Caki2 (cell line): ENCODE data around the gene PTPRN2. TPM values are rescaled to one million over a fixed set of nuclear protein-coding genes. Genes with fewer than 3 reads are reported as not detected.

Experiments
- DNase-seq: peaks from one replicate; pipeline ENCODE4 v3.0.0-alpha.2; 2015; ENCODE audit warnings: low read depth
- in situ Hi-C: cut with HindIII; loops from 2 replicates; pipeline ENCODE4 v1.10.0; 2016; ENCODE audit warnings: low sequenced_read_pairs, low pct_unique_long_range_greater_than_20kb, mixed read lengths
- total RNA-seq: library from RNA; depleted of rRNA; stranded (reverse); fragments of >200 nt; shearing (Covaris generic); gene quantifications from 2 replicates; pipeline ENCODE4 v1.2.3, GENCODE V29; 2014; ENCODE audit warnings: low replicate concordance

The PTPRN2 gene
- total RNA-seq, 1 experiment from 2014 or later, result 0.88 TPM

DNA sequence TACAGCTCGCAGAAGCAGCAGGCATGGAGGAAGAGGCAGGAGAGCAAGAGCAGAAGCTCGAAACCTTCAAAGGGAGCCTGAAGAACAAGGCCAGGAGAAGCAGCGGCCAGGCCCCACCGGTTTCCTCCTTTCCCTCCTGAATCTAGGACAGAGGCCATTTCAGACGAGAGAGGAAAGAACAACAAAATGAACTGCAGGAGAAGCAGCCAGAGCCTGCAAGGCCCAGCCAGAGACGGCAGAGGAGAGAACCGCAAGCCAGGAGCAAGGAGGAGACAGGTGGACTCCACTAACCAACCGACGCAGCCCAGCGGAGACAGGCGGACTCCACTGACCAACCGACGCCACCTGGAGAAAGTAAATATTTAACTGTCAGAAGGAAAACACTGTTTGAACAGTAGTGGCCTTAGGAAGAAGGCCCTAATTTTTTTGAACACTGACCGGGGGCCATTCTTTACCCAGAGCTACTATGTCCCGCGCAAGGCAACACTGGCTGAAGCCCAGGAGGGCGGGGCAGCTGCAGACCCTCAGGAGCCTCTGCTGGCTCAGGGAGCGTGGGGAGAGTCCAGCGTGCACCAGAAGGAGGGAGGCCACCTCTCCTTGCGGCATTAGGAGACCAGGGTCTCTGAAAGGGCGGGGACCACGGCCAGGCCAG, 559.2 kb downstream of the PTPRN2 start:
- in situ Hi-C loops, result no loop called here
- DNase-seq, result no peak

DNA sequence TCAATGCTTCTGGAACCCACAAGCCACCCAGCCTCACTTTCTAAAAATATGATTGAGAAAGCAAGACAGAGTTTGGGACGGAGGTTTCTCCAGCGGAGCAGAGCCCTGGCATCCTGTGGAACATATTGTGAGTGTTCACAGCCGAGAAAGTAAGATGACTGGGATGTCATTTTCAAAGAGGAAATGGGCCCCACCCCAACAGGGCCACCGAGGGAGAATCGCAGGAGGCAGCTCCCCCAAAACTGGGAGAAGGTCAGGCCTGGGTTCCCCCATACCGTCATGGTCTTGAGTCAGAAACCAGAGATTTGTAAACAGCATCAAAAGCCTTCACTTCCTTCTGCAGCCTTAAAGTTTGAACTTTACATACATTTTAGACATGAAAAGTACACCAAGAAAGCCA, 560.0 kb downstream of the PTPRN2 start:
- in situ Hi-C loops, result no loop called here

DNA sequence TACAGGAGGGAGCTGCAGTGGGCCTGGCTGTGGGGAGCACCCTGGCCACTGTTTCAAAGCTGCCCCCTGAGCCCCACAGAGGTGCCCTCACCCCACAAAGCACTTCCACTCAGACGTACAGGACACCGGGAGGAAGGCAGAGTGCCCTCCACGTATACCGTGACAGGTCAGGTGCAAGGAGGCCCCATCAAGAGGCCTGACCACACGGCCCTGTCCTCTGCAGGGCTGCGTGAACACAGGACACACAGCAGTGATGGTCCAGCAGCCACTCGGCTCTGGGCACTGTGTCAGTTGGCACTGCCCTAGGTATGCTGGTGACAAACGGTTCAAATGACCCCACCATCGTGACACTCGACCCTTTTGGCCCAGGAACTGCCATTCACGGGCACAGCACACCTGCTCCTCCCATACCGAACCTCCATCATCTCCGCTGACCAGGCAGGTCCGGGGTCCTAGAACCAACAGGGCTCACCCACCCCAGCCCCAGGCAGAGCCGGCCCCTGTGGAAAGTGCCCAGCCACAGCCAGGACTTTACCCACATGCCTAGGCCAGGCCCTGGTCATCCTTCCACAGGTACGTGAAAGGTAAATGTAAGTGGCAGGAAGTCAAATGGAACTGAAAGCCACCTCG, 560.9 kb downstream of the PTPRN2 start:
- in situ Hi-C loops, result no loop called here
- no peak for DNase-seq

More for the DNA sequence above, 560.0 kb downstream of the PTPRN2 start:
- no peak for DNase-seq

DNA sequence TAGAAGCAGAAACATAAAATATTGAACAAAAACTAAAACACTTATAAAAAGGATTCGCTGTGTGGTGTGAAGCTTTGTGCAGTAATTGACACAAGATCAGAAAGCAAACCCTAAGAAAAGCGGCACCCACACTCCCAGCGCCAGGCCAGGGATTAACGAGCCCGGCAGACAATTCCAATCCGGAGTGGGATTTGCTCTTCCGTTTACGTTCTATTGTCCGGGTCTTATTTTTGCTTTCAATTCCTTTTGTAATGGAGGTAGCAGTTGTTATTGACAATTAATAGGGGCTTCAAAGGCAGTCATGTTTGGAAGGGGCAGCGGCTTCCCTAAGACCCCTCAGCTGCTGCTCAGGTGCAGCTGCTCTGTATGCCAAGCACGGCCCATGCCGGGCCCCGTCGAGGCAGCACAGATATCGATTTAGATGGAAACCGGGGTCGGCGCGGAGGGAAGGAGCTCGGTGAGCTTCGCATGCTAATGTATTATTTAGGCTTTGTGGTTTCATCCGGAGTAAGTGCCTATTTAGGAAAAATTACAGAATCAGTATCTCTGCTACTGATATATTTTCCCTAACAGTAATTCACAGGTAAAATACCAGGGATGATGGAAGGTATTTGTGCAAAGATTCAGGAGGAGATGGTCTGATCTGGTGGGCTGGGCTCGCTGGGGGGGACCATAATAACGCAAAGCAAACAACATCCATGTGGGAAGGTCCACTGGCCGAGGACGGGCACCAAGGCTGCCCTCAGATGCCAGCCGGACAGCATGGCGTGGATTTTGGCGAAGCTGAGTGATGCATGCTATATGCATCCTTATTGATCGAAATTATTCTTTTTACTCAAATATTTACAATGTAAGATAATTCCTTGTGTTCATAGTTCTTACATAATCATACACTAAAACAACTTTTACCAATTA, 561.7 kb downstream of the PTPRN2 start:
- DNase-seq, result no peak
- in situ Hi-C loops, result no loop called here

DNA sequence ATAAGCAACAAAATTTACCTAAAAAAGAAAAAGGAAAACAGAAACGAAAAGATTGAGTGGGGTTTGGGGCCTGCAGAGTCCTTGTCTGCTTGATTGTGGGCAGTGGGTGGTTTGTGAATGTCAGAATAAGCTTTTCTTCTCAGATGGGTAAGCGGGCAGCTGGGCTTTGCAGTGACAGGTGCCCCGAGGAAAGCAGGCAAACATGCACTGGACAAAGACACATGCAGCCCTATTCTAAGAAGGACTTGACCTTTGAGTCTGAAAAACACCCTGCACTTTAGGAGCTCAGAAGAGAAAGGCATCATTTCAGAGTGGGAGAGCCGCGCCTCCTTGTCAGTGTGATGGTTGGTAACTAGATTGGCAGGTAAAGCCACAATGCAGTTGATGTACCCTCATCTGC, 562.7 kb downstream of the PTPRN2 start:
- in situ Hi-C loops, result no loop called here
- DNase-seq, result no peak

DNA sequence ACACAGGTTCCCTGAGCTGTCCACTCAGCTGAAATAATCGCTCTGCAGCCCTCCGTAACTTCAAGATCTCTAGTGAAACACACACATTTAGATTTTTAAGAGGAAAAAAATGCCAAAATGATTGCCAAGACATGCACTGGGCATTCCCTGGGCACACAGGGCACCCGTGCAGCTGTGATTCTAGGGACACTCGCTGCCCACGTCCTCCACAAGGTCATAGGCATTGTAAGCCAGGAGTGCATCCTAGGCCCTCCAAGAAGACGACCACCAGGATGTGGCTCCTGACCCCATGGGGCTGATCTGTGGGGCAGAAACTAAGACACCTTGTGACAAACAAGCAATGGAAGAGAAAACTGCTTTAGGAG, 563.3 kb downstream of the PTPRN2 start:
- no peak for DNase-seq
- in situ Hi-C loops, result no loop called here

DNA sequence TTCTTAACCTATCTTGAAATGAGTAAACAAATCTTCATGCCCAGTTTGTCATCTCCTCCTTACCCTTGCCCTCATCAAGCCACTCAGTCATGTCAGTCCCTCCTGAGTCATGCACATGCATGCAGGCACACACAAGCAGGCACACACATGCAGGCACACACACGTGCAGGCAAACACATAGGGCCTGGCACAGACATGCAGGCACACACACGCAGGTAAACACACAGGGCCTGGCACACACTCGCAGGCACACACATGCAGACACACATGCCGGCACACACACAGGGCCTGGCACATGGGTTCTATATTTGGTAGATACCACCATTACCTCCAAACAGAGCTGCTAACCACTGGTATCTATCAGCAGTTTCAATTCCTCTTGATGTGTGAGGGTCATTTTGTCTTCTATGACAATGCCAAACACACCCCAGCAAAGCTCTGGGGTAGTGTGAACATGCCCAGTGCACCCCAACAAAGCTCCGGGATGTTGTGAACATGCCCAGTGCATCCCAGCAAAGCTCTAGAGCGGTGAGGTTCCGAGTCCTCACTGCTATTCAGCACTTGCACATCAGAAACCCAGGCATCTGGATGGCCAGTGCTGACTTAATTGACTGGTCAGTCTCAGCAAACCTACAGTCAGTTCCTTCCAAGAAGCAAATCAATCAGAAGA, 563.8 kb downstream of the PTPRN2 start:
- DNase-seq, result no peak
- in situ Hi-C loops, result no loop called here

DNA sequence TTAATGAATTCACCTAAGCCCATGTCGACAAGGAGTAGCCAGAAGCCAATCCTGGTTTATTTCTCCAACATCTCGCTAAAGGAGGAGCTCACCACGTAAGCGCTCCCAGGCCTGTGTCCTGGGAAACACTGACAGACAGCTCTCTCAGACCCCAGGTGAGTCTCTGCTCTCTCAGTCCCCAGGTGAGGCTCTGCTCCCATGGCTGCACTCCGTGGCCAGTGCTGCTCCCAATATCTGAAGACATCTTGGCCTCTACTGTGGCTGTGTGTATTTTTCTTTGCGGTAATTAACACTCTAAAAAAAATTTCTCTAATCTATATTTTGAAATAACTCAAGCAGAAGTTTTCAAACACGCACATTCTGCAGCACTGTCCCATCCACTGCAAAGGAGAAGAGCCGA, 564.5 kb downstream of the PTPRN2 start:
- in situ Hi-C loops, result no loop called here

DNA sequence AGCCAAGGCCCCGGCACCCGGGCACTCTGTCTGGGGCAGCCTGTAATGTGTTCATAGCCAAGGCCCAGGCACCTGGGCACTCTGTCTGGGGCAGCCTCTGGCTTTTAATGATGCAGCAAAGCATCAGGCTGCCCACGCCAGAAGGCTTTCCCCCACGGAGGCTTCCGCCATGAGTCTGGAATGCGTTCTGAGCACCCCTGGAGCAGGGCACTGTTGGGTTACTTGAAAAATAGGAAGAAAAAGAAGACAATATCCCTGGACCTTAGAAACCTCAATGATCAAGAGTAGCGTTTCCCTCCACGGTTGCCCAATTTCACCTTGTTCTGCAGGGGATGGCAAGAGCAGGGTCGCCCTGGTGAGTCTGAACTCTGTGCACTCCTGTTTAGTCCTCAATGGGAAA, 565.0 kb downstream of the PTPRN2 start:
- in situ Hi-C loops, result no loop called here
- no peak for DNase-seq

More for the DNA sequence above, 564.5 kb downstream of the PTPRN2 start:
- no peak for DNase-seq

DNA sequence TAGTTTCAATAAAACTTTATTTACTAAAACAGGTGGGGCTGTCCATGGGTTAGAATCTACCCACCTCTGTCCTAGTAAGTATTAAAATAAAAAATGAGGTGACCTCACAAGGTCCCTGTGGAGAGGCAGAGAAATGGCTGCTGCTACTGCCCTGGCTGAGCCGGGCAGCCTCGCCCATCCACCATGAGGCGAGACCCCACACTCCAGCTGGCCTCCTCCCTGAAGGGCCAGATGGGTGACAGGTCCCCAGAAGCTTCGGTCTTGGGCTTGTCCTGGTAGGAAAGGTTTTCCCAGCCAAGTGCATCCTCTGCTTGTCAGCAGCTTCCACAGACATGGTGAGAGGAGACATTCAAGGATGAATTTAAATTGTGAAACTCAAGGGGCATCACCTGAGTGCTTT, 565.8 kb downstream of the PTPRN2 start:
- no peak for DNase-seq
- in situ Hi-C loops, result no loop called here

DNA sequence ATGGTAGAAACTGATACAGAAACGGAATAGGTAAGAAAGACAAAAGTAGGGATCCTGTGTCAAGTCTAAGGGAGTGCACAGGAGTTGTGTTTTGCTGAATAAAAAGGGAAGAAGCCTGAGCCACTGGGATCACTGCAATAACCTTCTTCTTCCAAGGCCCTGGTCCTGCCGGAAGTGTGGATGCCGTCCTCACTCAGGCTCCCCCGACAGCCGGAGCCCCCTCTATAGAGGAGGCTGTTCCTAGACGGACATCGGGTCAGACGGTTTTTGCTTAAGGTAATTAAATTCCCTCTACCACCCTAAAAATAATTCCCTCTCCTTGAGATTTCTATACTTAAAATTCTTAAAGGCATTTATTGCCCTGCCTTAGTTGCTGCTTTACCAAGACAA, 566.9 kb downstream of the PTPRN2 start:
- no peak for DNase-seq
- in situ Hi-C loops, result no loop called here

DNA sequence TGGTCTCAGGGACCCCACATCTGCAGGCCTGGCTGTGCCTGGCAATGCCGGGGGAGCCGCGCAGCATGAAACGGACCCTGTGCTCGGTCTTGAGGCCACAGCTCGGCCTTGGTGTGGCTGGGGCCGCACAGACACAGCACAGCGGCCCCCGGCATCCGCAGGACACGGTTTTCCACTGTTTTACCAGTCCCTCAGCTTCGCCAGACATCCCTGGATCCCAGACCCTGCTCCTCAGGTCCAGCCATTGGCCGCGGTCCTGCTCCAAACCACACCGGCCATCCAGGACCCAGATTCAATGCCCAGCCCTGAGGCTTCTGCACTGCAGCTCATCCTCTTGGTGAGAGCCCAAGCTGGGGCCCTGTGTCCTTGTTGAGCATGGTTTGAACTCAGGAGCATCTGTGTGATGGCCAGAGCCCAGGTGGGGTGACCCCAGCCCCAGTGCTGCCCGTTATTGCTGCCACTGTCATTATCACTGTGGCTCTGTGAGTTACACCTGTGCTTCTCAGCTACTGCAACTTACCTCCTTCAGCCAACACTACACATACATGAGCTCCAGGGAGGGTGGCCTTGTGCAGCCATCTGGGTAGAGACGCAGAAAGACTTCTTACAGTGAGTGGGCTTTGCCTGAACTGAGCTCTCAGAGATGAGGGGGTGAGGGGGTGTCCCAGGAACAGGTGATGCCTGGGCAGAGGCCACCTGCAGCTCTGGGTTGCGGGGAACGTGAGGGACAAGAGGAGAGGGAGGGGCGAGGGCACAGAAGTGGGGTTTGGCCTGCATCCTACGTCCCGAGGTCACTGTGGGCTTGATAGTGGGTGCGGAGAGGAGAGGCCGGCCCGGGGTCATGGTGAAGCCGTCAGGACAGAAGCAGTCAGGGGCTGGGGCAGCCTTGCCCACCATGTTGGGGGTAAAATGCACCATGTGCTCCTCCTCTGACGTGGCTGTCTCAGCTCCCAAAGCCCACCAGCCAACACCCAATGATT, 567.6 kb downstream of the PTPRN2 start:
- no peak for DNase-seq
- in situ Hi-C loops, result no loop called here

DNA sequence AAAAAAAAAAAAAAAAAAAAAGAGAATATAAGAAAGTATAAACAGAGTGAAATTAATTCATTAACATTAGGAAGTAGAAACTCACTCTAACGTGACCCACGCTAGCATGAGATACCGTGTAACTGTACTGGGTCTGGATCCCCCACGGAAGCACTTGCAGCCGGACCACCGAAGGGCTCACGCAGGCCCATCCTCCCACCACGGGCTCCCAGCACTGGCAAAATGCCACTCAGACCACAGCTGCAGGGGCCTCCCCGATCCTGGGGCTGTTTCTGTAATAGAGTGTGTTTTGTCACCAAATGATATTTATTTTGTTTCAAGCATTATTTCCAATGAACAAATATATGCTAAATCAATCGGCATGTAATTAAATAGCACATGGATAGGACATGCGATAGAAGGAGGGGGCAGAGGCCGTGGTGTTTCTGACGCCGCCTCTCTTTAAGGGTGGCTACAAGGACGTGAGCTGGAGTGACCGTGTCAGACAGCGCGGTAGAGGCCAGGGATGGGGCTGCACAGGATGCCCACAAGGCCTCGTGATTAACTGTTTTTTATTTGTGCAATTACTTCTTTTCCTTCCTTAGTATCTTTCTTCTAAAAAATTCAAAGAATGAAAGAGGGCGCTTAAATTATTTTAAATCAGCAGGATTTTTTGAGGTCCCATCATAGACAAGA, 568.5 kb downstream of the PTPRN2 start:
- in situ Hi-C loops, result no loop called here

DNA sequence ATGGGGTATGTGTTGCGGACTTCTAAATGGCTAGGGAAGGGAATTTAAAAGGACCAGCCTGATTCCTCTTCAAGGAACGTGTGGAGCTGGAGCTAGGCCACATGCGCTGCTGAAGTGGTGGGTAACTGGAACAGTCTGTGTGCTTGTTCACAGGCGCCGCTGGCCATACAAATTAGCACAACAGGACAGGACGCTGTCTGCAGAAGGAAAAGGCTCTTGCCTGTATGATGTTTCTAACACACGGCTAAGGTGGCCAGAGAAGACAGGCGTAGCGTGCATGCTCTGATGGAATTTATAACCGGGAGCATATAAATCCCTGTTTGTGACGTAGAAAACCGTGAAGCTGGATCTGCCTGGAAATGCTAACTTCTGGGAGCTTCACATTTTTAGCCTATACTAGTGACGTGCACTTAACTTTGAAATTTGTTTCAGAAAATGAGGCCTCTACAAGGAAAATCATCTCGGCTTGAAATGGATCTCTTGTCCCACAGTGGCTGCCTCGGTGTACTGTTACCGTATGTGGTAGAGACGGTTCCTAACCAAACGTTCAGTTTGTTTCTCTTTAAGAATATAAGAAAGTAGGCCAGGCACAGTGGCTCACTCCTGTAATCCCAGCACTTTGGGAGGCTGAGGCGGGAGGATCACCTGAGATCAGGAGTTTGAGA, 569.4 kb downstream of the PTPRN2 start:
- no peak for DNase-seq
- in situ Hi-C loops, result no loop called here

More for the DNA sequence above, 568.5 kb downstream of the PTPRN2 start:
- no peak for DNase-seq

DNA sequence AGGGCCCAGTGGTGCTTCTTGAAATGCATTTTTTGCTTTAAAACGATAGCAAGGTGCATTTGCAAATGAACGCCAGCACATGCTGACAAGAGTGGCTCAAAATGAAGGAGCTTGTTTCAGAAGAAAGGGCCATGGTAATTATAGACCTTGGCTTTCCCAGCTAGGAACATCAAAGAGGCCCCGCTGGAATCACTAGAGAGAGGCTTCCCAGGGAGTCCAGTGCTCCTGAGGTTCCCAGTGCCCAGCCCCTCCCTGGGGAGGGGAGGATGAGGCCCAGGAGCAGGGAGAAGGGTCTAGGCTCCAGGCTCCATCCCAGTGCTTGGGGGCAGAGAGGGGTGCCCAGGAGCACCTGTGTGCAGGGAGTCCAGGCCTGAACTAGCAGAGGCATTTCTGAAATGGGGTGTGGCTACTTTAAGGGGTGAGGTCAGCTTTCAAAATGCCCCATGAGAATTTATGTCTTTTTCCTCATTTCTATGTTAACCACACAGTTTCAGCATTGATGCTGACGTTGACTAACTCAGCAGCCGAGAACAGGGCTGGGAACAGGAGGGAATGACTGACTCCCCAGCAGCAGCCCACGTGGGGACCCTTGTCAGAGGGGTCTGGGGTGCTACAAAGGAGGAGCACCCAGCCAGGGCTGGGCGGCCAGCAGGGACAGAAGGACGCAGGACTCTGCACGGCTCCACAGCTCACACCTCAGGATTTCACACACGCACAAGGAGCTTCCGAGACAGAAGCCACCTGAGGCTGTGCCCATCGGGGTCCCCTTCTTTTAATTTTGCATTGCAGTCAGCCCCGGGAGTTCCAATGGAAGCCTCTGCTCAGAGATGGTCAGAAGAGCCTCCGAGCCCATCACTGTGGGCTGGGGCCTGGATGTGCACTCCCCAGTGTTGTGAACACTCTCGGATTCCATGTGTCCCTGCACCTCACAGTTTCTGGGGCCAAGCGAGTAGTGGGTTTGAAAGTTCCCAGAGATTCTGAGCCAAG, 570.2 kb downstream of the PTPRN2 start:
- in situ Hi-C loops, result no loop called here
- no peak for DNase-seq
